GM08714 (cell line): ENCODE results near the gene NMNAT3.
"Not testable (repeated sequence)": the region's sequence is repeated elsewhere in the genome, so short reads cannot be mapped to it uniquely, and the experiment has no call there.

Source experiments
- H3K4me3 ChIP-seq: fragments of 200-500 bp; sonication (Bioruptor generic); 2 replicates; pipeline ENCODE4 v1.5.1; 2014; ENCODE audit warnings: mild to moderate bottlenecking, low read length, inconsistent platforms
- ZNF274 ChIP-seq: IDR thresholded peaks from 2 replicates; pipeline ENCODE4 v1.6.1; 2012; ENCODE audit warnings: mild to moderate bottlenecking, low read depth, low read length

Gene NMNAT3

DNA sequence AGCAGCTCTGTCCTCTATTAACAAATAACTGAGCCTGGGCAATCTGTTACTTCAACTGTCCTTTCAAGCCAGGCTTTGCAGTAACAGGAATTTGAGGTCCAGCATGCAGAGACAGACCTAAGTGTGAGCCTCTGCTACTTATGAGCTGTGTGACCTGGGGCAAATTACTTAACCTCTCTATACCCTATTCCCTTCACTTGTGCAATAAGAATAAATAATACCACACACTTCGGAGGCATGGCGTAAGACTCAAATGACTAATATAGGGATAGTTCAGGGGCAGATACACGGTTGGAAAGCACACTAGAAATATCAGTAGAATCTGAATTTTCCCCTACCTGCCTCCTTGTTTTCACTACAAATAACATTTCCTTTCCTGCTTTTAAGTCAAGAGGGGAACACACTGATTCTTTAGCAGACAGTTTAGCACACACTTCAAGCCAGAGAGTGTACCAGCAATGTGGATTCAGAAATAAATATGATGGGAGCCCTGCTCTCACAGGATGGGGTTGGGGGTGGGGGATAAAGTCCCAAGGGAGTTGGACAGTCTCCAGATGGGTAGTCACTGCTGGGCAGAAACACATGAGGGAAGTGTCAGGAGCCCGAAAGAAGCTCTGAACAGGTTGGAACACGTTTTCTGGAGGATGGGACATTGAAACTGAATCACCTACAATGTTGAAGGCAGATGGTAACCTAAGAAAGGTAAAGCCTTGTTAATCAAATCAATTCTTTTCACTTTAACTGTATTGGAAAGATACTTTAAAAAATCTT, 76.4 kb downstream of the NMNAT3 start:
- TF ChIP-seq ZNF274, result no peak
- H3K4me3 ChIP-seq, result no peak overlapping the region

DNA sequence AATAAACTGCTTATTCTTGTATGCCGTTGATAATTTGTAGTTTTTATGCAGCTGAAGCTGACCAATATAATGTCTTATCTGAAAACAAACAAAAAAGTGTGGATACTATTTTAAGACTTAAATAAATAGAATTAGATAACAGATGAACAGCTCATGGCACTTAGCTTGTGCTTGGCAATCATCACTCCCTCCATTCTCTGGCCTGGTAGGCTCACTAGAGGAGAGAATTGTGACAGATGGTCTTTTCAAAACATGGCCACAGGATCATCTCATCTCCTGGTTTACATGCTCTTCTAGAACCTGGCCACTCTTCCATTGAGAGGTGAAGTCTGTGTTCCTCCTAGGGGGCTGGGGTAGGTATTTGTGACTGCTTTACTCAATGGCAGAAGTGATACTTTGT, 79.8 kb downstream of the NMNAT3 start:
- TF ChIP-seq ZNF274, result no peak
- H3K4me3 ChIP-seq, result no peak overlapping the region

DNA sequence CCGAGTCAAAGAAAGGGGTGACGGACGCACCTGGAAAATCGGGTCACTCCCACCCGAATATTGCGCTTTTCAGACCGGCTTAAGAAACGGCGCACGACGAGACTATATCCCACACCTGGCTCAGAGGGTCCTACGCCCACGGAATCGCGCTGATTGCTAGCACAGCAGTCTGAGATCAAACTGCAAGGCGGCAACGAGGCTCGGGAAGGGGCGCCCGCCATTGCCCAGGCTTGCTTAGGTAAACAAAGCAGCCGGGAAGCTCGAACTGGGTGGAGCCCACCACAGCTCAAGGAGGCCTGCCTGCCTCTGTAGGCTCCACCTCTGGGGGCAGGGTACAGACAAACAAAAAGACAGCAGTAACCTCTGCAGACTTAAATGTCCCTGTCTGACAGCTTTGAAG, 86.6 kb downstream of the NMNAT3 start:
- H3K4me3 ChIP-seq, result not testable (repeated sequence)

GRCh38 chr3:139588450-139588849, 89.3 kb downstream of the NMNAT3 start:
- TF ChIP-seq ZNF274, result no peak
- H3K4me3 ChIP-seq, result no peak overlapping the region

GRCh38 chr3:139587797-139588196, 90.0 kb downstream of the NMNAT3 start:
- no peak for TF ChIP-seq ZNF274
- no peak overlapping the region for H3K4me3 ChIP-seq

DNA sequence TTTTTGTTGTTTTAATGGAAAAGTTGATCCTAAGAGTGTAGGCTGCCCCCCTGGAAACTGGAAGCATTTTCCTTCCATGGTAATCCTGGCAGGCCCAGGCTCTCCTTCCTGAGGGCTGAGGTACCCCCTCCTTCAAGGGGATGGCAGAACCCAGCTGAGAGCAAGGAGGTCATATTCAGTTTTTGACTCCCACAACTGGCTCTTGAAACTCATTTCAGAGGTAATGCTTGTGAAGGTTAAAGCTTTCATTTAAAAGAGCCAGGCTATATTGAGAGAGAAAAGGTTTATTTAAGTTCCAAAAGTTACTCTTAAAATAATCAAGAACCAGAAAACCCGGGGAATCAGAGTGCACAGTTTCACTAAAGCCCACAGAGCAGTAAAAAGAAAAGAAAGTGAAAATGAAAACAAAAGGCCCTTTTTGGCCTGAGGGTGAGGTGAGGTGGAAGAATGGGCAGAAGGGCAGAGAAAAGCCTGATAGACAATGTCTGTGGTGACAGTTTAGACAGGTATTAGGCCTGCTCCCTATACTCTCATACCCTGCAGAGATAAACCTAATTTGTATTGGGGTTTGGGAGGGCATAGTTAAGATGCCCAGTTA, 91.3 kb downstream of the NMNAT3 start:
- TF ChIP-seq ZNF274, result no peak
- no peak overlapping the region for H3K4me3 ChIP-seq

GRCh38 chr3:139585820-139586219, 92.0 kb downstream of the NMNAT3 start:
- no peak for TF ChIP-seq ZNF274

DNA sequence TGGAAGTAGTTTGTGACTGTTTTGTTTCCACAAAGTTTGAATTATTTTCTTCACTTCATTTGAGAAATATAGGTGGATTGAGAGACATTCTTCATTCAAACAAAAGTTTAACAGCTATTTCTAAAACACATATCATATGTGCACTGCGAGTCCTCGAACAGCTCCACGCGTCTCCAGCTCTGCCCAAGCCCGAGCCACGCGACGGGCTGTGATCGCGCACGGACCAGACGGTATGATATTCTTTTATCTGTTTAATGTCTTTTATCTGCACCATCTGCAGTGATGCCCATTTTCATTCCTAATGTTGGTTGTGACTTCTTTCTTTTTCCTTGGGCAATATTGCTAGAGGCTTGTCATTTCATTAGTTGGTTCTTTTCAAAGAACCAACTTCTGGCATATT, 94.1 kb downstream of the NMNAT3 start:
- H3K4me3 ChIP-seq, result not testable (repeated sequence)

More at GRCh38 chr3:139585820-139586219, 92.0 kb downstream of the NMNAT3 start:
- no peak overlapping the region for H3K4me3 ChIP-seq

- TF ChIP-seq ZNF274, result no peak
- H3K4me3 ChIP-seq, result no peak overlapping the region
These were observed 99.0 kb downstream of the NMNAT3 start for GRCh38 chr3:139578783-139579182.

DNA sequence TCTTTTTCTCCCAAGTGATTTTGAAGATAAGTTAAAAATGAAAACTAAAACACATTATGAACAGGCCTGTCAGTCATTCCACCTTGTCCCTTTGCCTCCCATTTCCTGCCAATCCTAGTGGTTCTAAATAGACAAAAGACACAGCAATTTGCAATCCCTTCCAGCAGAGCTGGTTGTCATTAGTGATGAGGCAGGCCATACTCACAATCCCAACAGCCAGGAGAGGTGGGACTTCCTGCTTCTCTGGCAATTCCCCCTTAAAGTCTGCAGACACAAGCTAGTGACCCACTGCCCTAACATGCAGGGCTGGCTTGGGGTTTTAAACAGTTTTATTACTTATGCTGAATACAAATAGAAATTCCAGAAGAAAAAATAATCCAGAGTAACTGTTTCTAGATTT, 99.9 kb downstream of the NMNAT3 start:
- TF ChIP-seq ZNF274, result no peak
- no peak overlapping the region for H3K4me3 ChIP-seq

DNA sequence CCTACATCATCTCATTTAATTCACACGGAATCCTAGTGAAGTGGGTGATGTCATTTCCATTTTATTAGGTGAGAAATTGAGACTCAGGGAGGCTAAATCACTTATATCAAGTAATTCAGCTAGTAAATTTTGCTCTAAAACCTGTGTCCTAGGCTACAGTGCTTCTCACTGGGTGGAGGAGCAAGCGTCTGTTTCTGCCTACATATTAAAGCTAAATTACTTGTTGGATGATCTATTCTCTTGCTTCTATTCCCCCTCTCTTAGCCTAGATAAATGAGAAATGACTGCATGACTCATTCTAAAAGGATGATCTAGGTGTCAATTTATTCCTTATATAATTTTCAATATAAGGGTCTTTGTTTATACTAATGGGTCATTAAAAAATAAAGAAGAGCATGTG, 100.4 kb downstream of the NMNAT3 start:
- no peak for TF ChIP-seq ZNF274
- H3K4me3 ChIP-seq, result no peak overlapping the region

DNA sequence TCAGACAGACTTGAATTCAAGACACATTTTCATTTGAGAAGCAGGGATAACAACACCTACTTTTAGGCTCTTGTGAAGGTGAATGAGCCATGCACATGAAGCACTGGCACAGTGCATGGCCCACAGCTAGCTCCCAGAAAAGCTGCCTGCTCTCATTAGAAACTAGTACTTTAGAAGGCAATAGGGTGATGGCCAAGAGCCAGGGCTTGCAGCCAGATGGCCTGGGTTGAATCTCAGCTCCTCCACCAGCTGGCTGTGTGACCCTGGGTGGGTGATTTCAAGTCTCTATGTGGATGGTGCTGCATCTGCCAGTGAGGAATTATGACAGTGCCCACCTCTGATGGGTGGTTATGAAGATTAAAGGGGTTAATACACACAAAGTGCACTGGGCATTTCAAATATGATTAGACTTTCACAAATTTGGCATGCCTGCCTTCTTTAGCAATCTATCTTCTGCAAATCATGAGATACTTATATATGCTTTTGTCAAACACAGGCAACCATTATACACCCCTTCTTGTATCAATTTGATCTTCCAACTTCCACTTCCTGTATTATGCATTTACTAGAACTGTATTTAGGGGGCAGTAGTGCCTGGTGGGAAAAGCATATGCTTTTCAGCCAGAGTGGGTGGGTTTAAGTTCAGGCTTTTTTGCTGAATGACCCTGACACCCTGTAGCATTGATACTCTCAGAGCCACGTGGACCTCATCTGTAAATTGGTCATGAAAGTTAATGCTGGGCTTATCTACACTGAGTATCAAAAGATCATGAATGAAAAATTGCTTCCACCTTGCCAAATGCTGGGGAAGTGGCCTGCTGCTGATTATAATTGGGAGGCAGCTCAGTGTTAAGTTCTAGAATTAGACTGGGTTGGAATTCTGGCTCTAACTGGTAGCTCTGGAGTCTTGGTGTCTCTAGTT, 103.5 kb downstream of the NMNAT3 start:
- no peak for TF ChIP-seq ZNF274
- no peak overlapping the region for H3K4me3 ChIP-seq

GRCh38 chr3:139572847-139573672, 104.7 kb downstream of the NMNAT3 start:
- no peak overlapping the region for H3K4me3 ChIP-seq
- TF ChIP-seq ZNF274, result no peak

DNA sequence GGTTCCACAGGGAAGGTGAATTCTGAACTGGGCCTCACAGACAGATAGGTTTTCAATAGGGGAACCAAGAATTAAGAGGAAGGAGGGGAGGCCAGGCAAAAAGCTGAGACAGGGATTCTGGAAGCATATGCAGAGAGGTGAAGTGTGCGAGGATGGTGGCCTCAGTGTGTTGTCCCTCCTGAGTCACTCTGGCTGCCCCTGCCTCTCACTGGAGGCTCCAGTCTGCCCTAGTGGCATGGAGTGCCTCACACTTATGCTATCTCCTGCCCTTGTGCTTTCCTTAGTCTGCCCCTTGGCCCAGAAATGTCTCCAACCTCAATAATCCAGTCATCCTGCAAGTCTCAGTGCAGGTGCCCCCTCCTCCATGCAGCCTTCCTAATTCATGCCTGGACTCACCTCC, 106.1 kb downstream of the NMNAT3 start:
- no peak overlapping the region for H3K4me3 ChIP-seq
- TF ChIP-seq ZNF274, result no peak
